ENCODE results near the gene AURKB. TPM values are rescaled to one million over a fixed set of nuclear protein-coding genes. Genes with fewer than 3 reads are reported as not detected.

AURKB gene
- total and polyA plus RNA-seq, 2 of the 4 experiments (the other 2 are of a cell fraction): 45.9 to 62.0 TPM

DNA sequence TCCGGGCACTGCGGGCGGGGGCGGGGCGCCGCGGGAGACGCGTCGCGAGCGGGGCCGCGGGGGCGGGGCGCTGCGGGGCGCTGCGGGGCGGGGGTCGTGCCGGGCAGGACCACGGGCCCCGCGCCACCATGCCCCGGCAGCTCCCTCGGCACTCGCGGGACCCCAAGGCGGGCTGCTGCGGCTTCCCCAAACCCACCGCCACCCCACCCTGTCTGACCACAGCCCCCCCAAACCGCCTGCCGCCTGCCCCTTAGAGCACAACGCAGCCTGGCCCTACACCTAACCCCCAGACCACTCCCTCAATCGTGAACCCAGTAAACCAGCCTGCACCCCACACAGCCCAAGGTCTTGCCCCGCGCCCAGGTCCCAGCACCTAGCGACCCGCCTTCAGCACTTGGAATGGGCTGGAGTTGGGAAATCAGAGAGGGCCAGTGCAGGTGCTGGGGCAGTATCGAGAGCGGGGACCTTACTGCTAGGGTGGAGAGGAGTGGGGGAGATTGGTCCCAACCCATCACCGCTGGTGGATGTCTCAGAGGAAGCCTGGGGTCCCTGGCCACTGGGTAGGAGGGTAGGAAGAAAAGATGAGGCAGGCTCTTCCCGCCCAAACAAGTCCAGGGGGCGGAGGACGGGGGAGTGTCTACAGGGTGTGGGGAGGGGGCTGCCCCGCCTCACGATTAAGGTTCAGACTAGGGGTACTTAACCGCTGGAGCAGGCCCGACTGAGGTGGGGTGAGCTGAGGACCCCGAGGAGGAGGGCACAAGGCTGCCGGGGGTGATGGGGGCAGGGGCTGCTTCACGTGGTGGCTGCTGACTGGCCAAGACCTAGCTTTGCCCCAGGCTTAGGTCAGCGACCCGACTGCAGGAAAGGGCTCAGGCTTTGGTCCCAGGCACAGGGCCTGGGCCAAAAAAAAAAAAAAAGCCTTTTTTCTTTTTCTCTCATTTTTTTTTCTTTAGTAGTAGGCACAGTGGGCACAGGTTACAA lies 47.1 kb downstream of the AURKB start:
- H3K18ac ChIP-seq (ENCODE audit: low read depth, low read length): peak overlapping the region; percentile 89

More for the DNA sequence above, 47.1 kb downstream of the AURKB start:
- intact Hi-C loops (cut with micrococcal nuclease): no loop called here
- dilution Hi-C loops (cut with HindIII; ENCODE audit: low sequenced_read_pairs, unreplicated experiment): no loop called here
- Histone ChIP-seq H3K9ac (ENCODE audit: low read depth, low read length) (peak overlapping the region; percentile 85), H3K56ac (ENCODE audit: extremely low read depth, insufficient read depth, low read length) (peak overlapping the region; percentile 8; the same call in 1 of the 2 replicates), H2BK120ac (ENCODE audit: low read depth, low read length) (peak overlapping the region; percentile 50), H3K4me1 (ENCODE audit: control insufficient read depth, insufficient read depth, low read length) (peaks cover 26% of the 10 kb centered on the region), H2AK9ac (replicated peaks; ENCODE audit: low read depth, low read length, poor library complexity) (peak overlapping the region; percentile 96), H4K91ac (ENCODE audit: insufficient read depth, low read depth, low read length) (peak overlapping the region; percentile 91), H4K20me1 (ENCODE audit: insufficient read depth, low read length) (peaks cover 14% of the 10 kb centered on the region), H4K5ac (ENCODE audit: low read depth, low read length) (peak overlapping the region; percentile 99), H3K4me2 (ENCODE audit: low read depth, low read length) (peak overlapping the region; percentile 96), H4K8ac (ENCODE audit: low read depth in 2 of 2, low read length in 2 of 2) (peak overlapping the region; percentile 93 to 98), H3K27ac (ENCODE audit: insufficient read depth, low read length) (peak overlapping the region; percentile 78), H2BK20ac (ENCODE audit: low read depth, low read length) (peak overlapping the region; percentile 3; the same call in 1 of the 2 replicates), H3K4ac (ENCODE audit: low read depth, low read length) (peak overlapping the region; percentile 86), H2BK15ac (ENCODE audit: low read depth, low read length) (peak overlapping the region; percentile 15; the same call in 1 of the 3 replicates), H3K9me3 (ENCODE audit: control insufficient read depth, insufficient read depth, low read length) (no peaks in the 10 kb centered on the region), H3K9me1 (ENCODE audit: insufficient read depth, low read length) (peaks cover 7% of the 10 kb centered on the region), H3K14ac (replicated peaks; ENCODE audit: low read depth, low read length) (peak overlapping the region; percentile 64), H2BK5ac (ENCODE audit: low read depth, low read length, poor library complexity, severe bottlenecking) (peak overlapping the region; percentile 85), H3K36me3 (ENCODE audit: control insufficient read depth, insufficient read depth, low read length) (peaks cover 15% of the 10 kb centered on the region), H3K4me3 (ENCODE audit: insufficient read depth, low read depth, low read length) (peak overlapping the region; percentile 99), H3K23ac (ENCODE audit: low read depth, low read length) (peak overlapping the region; percentile 33), H3K79me1 (ENCODE audit: low read depth in 1 of 2, low read length in 2 of 2) (peaks cover 21 to 38% of the 10 kb centered on the region in 2 experiments), H2AK5ac (ENCODE audit: low read depth, low read length) (peak overlapping the region; percentile 68), H2AFZ (replicated peaks; ENCODE audit: low read length, poor library complexity) (peak overlapping the region; percentile 97), H3K27me3 (ENCODE audit: control insufficient read depth, insufficient read depth, low read length) (no peaks in the 10 kb centered on the region)
- ChIA-PET CTCF (no interaction called here), POLR2A (ENCODE audit: unreplicated experiment) (no interaction called here)
- BruUV-seq (replicated peaks): no TSS peak
- ATAC-seq (ENCODE audit: low read depth): peak; percentile 16
- no peak for DNase-seq
- WGBS, 2 experiments (ENCODE audit: extremely low coverage in 2 of 2, insufficient read length in 1 of 2): 4% methylated on average over 32 of the region's 55 CpGs; no CpG with 5 or more reads in 1 of the 2 experiments
- TF ChIP-seq CEBPB (IDR thresholded peaks at IDR 0.05; ENCODE audit: low read depth, low read length): peak; percentile 60
- no peak for TF ChIP-seq POLR2A (IDR thresholded peaks at IDR 0.05; ENCODE audit: low read depth, low read length)
- no peak for TF ChIP-seq RAD21 (IDR thresholded peaks at IDR 0.05; ENCODE audit: low read length)
- TF ChIP-seq, protein P1, sequence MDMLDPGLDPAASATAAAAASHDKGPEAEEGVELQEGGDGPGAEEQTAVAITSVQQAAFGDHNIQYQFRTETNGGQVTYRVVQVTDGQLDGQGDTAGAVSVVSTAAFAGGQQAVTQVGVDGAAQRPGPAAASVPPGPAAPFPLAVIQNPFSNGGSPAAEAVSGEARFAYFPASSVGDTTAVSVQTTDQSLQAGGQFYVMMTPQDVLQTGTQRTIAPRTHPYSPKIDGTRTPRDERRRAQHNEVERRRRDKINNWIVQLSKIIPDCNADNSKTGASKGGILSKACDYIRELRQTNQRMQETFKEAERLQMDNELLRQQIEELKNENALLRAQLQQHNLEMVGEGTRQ (IDR thresholded peaks at IDR 0.05; ENCODE audit: low read depth, low read length): no peak
- in situ Hi-C loops (cut with MboI; ENCODE audit: low sequenced_read_pairs): loop anchor here (25.0 kb wide), 1 partner anchor 926 kb away; the partner anchor contains the start of genes DVL2, GABARAP and PHF23
